WTC11 (cell line): ENCODE measurements around the gene NBPF15.
"Not testable (repeated sequence)": the region's sequence is repeated elsewhere in the genome, so short reads cannot be mapped to it uniquely, and the experiment has no call there.

Experiments used
- ARID4B ChIP-seq: sonication (generic); formaldehyde crosslinking; IDR thresholded peaks from 2 replicates; pipeline ENCODE4 v1.8.0; 2023; ENCODE audit warnings: missing genetic modification reagents, mild to moderate bottlenecking, borderline replicate concordance
- ATF2 ChIP-seq: sonication (generic); formaldehyde crosslinking; IDR thresholded peaks from 2 replicates; pipeline ENCODE4 v1.8.1; 2022; ENCODE audit warnings: low read depth, missing genetic modification reagents, borderline replicate concordance
- CTCF ChIP-seq: fragments of 200-600 bp; IDR thresholded peaks from 2 replicates; pipeline ENCODE4 v1.8.0; 2022; ENCODE audit warnings: antibody characterized with exemption
- FOXJ3 ChIP-seq: sonication (generic); formaldehyde crosslinking; IDR thresholded peaks from 2 replicates; pipeline ENCODE4 v1.9.0; 2021; ENCODE audit warnings: missing genetic modification reagents, mild to moderate bottlenecking, borderline replicate concordance
- FOXK1 ChIP-seq: sonication (generic); formaldehyde crosslinking; IDR thresholded peaks from 2 replicates; pipeline ENCODE4 v1.8.0; 2022; ENCODE audit warnings: mild to moderate bottlenecking, moderate library complexity, missing genetic modification reagents
- FOXP1 ChIP-seq: sonication (generic); formaldehyde crosslinking; IDR thresholded peaks from 2 replicates; pipeline ENCODE4 v1.8.0; 2022; ENCODE audit warnings: missing genetic modification reagents, mild to moderate bottlenecking, moderate library complexity, borderline replicate concordance
- JUN ChIP-seq: sonication (generic); formaldehyde crosslinking; IDR thresholded peaks from 2 replicates; pipeline ENCODE4 v1.8.0; 2023; ENCODE audit warnings: mild to moderate bottlenecking, missing genetic modification reagents
- KAT7 ChIP-seq: sonication (generic); formaldehyde crosslinking; IDR thresholded peaks from 2 replicates; pipeline ENCODE4 v1.8.1; 2023; ENCODE audit warnings: missing genetic modification reagents, mild to moderate bottlenecking, borderline replicate concordance
- MLX ChIP-seq: sonication (generic); formaldehyde crosslinking; IDR thresholded peaks from 2 replicates; pipeline ENCODE4 v1.8.1; 2023; ENCODE audit warnings: mild to moderate bottlenecking, missing genetic modification reagents, moderate library complexity
- NFE2L1 ChIP-seq: sonication (generic); formaldehyde crosslinking; IDR thresholded peaks from 2 replicates; pipeline ENCODE4 v1.8.1; 2023; ENCODE audit warnings: missing genetic modification reagents
- NR3C1 ChIP-seq: sonication (generic); formaldehyde crosslinking; conservative IDR thresholded peaks from 2 replicates; pipeline ENCODE4 v1.8.1; 2023; ENCODE audit warnings: low read depth, mild to moderate bottlenecking, missing genetic modification reagents
- TCF7 ChIP-seq: sonication (generic); formaldehyde crosslinking; IDR thresholded peaks from 2 replicates; pipeline ENCODE4 v1.8.0; 2022; ENCODE audit warnings: mild to moderate bottlenecking, low read depth, missing genetic modification reagents, moderate library complexity
- ZNF138 ChIP-seq: sonication (generic); formaldehyde crosslinking; conservative IDR thresholded peaks from 2 replicates; pipeline ENCODE4 v1.8.1; 2022; ENCODE audit warnings: mild to moderate bottlenecking, moderate library complexity, missing genetic modification reagents

GRCh38 chr1:144471434-144471833, 10.0 kb upstream of the NBPF15 start:
- TF ChIP-seq CTCF; ZNF138; NFE2L1; ARID4B; FOXJ3 (CRISPR knock-in tag); TCF7 (CRISPR knock-in tag); FOXK1 (CRISPR knock-in tag); NR3C1 (CRISPR knock-in tag); FOXP1; KAT7 (CRISPR knock-in tag); JUN; MLX (CRISPR knock-in tag); ATF2 (CRISPR knock-in tag): not testable (repeated sequence)
